HG03520 (cell line): ENCODE data around the gene DNAJC5G.
A peak's percentile ranks its signal among the peaks of the same experiment; 100 is the strongest.
"Not testable (repeated sequence)": the region's sequence is repeated elsewhere in the genome, so short reads cannot be mapped to it uniquely, and the experiment has no call there.

Experiments
- ATAC-seq: cut with Tn5 transposase; IDR thresholded peaks from one replicate; pipeline ENCODE4 v1.9.1; 2021; ENCODE audit warnings: mild to moderate bottlenecking, moderate library complexity; ENCODE audit not compliant: unreplicated experiment

The DNAJC5G gene

GRCh38 chr2:27250652-27251379, 24.4 kb upstream of the DNAJC5G start:
- no peak for ATAC-seq

DNA sequence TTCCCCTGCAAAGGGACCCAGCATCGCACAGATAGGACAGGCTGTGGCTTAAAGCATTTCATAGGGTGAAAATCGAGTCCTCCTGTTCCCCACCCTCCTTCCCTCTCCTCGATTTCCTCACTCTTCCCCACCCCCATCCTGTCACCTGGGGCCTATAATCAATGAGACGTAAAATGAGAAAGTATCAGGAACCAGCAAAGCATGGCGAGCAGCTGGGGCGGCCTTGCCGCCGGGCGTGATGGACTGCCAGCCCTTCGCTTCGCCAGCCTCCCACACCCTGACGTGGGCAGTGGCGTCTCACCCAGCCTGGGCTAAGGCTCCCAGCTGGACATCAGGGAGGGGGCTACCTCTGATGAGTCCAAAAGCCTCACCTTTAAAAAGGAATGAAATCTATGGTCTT, 23.5 kb upstream of the DNAJC5G start:
- ATAC-seq: no peak

- no peak for ATAC-seq
Observed at GRCh38 chr2:27255187-27255586, 20.0 kb upstream of the DNAJC5G start.

DNA sequence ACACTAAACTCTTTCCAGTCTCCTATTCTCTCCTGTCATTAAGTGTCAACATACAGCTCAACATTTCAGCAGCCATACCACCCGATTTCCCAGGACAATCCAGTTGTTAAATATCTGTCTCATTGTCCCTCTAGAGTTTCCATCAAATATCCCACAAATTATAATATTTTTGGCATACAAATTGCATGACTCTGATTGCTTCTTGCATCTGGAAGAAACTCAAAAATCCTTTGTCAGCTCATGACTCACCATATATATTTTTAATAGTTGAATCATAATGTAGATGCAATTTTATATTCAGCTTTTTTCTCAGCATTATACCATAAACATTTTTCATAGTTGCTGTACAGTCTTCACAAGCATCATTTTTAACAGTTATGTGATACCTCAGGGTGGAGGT, 19.6 kb upstream of the DNAJC5G start:
- ATAC-seq: no peak

GRCh38 chr2:27256855-27257454, 18.3 kb upstream of the DNAJC5G start:
- ATAC-seq: no peak

GRCh38 chr2:27258051-27258450, 17.2 kb upstream of the DNAJC5G start:
- ATAC-seq: no peak

DNA sequence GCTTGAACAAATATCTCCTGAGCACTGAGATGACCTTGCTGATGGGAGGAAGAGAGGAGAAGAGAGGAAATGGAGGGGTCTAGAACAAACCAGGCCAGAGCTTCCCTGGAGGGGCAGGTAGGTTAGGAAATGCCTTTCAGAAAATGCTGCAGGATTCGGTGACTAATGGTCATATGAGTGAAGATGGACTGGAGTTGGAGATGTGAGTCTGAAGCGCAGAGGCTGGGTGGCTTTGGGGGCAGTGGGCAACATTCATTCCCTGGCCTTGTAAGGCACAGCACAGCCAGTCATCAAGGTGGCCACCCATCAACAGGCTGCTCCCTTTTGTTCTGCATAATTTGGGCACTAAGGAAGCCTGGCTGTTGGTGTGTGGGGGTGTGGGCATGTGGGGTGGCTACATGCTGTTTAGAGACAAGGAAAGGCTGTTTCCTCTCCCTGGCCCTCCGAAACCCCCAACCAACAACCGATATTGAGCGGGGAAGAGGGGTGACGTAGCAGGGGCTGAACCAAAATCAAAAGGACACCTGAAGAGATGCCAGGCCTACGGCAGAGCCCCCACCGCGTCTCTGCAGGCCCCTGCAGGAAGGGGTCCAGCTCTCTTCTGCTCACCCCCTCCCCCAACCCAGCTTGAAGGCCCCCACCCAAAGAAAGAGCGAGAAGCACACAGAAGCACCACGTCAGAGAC, 13.8 kb upstream of the DNAJC5G start:
- no peak for ATAC-seq

- ATAC-seq: no peak
Observed at GRCh38 chr2:27261926-27262298, 13.3 kb upstream of the DNAJC5G start.

DNA sequence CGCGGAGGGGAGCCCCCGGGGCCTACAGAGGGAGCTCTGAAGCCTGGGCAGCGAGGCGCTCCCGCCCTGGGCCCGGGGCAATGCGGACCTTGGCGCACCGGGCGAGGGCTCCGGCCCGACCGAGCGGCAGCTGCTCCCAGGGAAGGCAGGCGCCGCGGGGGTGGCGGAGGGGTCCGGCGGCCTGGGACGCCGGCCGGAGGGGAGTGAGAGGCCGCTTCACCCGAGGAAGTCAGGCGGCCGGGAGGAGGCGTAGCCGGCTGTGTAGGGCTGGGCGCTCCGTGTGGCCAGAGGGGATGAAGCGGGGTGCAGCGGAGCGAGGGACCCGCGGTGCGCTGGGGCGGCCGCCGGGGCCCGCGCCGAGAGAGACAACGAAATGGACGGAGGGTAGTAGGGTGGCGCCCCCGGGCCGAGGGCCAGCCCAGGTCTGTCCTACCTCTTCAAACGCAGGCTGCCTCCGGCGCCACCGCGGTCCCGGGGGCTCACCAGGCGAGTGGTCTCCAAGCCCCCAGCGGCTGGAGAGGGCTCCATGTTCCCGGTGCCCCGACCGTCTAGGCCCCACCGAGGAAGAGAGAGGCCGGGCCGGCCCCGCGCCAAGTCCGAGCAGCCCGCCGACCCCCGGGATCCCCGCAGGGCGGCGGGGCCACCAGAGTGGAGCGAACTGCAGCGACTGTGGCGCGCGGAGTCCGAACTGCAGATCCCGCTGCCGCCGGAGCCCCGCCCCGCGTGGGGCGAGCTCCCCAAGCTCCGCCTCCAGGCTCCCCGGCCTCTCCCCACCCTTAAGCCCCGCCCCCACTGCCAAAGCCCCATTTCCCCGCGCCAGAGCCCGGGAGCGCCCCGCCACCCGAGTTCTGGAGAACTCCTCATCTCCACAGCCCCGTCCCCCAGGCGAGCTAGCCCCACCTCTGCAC, 12.6 kb upstream of the DNAJC5G start, which contains the start of gene SLC30A3:
Gene SLC30A3 (minus strand): TSS at position 669 of the 908 bp plus-strand sequence. CDS start 141 bp downstream, at position 528.
- peak; percentile 45 for ATAC-seq

- ATAC-seq: no peak
Observed at GRCh38 chr2:27263287-27264252, 11.7 kb upstream of the DNAJC5G start.

GRCh38 chr2:27264253-27264752, 10.9 kb upstream of the DNAJC5G start:
- ATAC-seq: no peak

DNA sequence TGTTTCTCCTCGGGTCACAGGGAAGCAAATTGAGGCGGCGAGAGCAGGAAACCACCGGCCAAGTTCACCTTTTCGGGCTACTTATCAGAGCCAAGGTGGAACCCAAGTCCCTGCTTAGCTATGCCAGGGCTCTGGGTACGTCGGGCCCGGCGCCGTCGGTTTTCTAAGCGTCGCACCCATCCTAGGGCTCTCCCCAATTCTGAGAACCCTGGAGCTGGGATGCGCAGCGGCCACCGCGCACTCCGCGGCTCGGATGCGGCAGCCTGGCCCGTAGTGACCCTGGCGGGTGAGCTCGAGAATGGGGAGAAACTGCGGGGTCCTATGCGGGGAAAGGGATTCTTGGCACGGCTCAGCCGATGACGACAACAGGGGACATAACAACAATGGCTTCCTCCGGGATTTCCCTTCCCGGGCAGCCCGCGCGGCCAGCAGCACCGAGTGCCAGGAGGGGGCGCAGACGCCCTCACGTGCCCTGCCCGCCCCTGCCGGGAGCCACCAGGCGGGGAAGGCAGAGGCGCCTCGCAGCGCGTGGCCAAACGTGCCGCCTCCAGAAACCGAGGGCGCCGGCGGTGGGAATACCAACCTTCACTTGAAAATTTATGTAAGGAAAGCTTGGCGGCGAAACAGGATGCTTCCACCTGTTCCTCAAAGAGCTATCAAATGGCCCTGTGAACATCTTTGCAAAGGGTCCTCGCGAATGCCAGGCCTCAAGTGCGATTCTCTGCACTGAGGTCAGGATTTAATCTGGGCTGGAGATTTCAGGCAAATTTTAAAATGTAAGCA, 10.3 kb upstream of the DNAJC5G start:
- no peak for ATAC-seq

DNA sequence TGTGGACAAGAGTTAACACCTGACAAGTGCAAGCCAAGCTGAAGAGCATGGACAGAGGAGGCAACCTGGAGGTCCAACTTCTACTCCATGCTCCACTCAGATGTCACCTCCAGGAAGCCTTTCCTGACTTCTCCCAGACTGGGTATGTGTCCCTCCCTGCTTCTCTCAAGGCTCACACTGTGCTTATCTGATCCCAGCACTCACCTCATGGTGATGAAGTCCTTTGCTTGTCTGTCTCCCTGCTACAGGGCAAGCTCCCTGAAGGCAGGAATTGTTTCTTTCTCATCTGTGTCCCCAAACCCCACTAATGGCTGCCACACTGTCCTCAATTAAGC, 9.7 kb upstream of the DNAJC5G start:
- no peak for ATAC-seq

DNA sequence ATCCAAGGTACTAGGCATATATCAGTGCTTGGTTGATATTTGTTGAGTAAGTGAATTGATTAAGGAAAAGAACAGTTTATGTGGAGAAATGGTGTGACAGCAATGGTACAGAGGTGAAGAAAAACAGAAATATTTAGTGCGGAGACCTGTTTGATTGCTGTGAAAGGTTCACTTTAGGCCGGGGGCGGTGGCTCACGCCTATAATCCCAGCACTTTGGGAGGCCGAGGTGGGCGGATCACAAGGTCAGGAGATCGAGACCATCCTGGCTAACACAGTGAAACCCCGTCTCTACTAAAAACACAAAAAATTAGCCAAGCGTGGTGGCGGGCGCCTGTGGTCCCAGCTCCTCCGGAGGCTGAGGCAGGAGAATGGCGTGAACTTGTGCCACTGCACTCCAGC, 6.9 kb upstream of the DNAJC5G start:
- not testable (repeated sequence) for ATAC-seq

GRCh38 chr2:27270131-27270530, 5.1 kb upstream of the DNAJC5G start:
- no peak for ATAC-seq

DNA sequence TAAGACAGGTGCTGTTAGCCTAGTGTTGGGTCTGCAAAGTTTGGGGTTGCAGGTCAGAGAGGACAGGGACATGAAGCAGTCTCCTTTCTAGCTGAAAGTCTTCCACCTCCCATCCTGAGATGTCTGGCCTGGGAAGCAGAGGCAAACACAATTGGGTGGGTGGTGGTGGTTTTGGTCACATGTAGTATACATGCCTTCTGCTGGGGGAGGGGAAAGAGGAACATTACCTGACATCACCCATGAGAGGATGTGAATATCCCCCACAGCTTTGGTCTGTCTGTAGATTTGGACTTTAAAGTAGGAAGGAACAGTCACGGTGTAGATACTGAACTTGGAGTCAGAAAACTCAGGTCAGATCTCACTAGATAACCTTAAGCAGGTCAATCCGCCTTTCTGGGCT, 4.6 kb upstream of the DNAJC5G start:
- no peak for ATAC-seq

GRCh38 chr2:27271631-27272340, 3.4 kb upstream of the DNAJC5G start:
- no peak for ATAC-seq
